Stimulated activated CD8-positive, alpha-beta memory T cell treated with anti-CD3 and anti-CD28 coated beads, Interleukin-2, amount 100 ng/mL, for 1 hour (primary cell): Measurements from ENCODE around the gene BRINP2.
"Not testable (repeated sequence)": the region's sequence is repeated elsewhere in the genome, so short reads cannot be mapped to it uniquely, and the experiment has no call there.

Source experiments
- DNase-seq, 2 donors: peaks; one replicate each; pipeline ENCODE4 v3.0.0-alpha.2; 2020; ENCODE audit warnings: low read depth in 2 of 2

The BRINP2 gene

DNA sequence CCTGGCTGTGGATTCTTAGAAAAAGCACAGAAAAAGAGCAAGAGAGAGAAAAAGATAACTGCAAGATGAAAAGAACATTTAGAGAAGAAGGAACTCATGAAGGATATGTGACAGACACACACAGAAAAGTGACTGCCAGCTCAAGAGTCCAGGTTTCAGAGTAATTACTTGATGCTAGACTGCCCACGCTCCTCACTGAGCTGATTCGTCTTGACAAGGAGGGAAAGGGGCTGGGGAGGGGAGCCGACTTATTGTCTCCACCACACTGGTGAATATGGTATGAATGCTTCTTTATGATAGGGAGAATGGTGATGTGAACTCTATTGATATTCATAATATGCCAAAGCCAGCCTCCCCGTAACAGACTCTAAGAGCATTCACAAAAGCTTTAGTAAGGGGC is 140.4 kb downstream of the BRINP2 start:
- no peak for DNase-seq

DNA sequence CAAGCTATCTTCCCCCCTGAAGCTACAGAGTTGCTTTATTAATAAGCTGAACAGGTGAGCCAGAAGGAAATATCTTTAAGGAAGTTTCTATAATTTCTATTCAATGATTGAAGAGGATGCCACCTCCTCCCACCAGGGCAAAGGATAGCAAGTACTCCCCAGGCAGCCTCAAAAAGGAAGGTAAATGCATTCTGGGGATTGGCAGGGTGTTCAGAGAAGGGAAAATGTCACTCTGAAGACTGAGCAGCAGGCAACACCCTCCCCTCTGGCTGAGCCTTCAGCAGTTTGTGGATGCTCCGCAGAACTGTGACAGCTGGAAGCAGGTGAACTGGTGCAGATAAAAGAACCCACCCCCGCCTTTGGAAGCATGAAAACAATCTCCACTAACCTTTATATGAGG is 140.8 kb downstream of the BRINP2 start:
- no peak for DNase-seq

DNA sequence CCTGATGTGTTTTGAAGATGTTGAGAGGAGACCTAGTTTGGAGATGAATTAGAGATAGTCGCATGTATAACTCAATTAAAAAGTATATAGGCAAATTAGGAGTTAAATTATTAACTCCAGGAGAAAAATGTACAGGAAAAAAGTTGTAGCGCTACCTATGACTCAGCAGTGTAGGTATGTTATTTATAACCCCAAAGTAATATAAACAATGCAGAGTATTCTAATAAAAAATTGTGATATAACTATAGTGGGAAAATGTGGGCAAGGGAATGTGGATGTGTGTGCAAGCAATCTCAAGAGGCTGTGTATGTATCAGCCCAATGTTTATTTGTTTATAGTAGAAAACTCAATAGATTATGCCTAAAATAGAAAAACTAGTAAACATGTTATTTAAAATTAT is 144.5 kb downstream of the BRINP2 start:
- no peak for DNase-seq

DNA sequence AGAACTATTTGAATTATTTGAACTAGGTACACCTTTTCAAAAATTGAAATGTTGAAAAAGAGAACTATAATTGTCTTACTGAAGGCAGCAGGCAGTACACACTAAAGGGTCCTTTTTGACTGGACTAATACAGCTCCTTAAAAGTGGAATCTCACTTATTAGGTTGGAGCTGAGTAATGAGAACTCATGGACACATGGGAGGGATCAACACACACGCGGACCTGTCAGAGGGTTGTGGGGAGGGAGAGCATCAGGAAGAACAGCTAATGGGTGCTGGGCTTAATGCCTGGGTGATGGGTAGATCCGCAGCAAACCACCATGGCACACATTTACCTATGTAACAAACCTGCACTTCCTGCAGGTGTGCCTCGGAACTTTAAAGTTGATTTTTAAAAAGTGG is 145.0 kb downstream of the BRINP2 start:
- DNase-seq: no peak

DNA sequence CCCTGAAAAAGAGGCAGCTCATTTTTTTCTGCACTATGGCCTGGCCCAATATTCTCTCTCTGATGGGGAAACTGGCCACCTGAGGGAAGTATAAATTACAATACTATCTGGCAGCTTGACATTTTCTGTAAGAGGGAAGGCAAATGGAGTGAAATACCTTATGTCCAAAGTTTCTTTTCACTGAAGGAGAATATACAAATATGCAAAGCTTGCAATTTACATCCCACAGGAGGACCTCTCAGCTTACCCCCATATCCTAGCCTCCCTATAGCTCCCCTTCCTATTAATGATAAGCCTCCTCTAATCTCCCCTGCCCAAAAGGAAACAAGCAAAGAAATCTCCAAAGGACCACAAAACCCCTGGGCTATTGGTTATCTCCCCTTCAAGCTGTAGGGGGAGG is 150.7 kb downstream of the BRINP2 start:
- DNase-seq: not testable (repeated sequence)

- no peak for DNase-seq
Observed at GRCh38 chr1:177328251-177328650, 157.5 kb downstream of the BRINP2 start.

DNA sequence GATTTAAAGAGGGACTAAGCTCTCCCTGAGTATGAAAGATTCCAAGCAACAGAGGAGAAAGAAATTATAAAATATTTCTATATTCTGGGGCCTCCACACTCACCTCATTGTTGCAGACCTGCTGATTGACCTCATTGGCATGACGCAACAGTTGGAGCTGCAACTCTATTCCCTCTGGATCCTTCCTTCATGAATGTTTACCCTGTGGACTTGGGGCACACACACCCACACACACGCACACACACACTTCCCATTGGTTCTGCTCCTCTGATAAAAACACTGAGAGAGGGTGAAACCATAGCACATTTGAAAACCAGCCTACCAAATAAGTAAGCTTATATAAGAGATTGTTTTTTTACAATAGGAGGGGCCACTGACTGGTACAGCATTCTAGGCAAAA is 159.1 kb downstream of the BRINP2 start:
- DNase-seq: no peak
